ENCODE measurements around the gene TMC2. TPM values are rescaled to one million over a fixed set of nuclear protein-coding genes. Genes with fewer than 3 reads are reported as not detected.
A peak's percentile ranks its signal among the peaks of the same experiment; 100 is the strongest.
"Not testable (repeated sequence)": the region's sequence is repeated elsewhere in the genome, so short reads cannot be mapped to it uniquely, and the experiment has no call there.

Gene TMC2
- total RNA-seq, 2 experiments from 2014 or later, result not detected

DNA sequence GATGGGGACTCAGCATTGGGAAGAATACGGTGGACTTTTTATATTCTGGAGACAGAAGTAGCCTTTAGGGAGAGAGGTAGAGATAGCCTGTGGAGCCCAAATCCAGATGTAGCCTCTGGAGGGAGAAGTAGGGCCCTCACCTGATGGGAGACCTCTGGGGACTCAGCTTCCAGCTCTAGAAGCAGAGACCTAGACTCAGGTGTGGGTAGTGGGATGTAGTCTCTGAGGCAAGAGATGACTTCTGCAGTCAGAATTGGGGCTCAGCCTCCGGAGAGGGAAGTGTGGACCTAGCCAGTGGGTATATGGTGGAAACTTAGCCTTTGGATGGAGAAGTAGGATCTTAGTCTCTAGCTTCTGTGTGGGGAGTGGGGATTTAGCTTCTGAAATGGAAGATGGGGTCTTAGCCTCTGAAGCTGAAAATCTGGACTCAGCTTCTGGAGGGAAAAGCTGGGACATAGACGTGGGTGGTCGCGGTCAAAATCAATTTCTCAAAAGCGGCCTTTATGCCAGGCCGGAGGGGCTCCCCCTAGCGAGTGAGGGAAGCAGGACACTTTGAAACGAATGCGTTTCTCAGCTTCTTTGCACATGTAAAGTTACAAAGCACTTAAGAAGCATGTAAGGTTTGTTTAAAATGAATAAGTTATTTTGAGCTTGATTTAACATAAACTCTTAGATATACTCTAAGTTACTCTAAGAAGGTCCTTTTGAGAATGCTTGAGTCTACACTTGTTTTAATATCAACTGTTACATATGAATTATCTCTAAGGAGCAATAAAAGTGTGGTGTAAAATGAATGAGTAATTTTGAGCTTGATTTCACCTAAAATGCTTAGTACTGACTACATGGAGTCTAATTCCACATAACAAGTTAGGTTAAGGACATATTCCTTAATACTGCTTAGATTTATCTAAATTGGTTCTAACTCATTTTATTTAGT, 14.7 kb upstream of the TMC2 start:
- ChIA-PET CTCF (interaction anchor here (0.7 to 6.6 kb wide), 53 partner anchors 10 to 330 kb away, joined by 3 to 147 read pairs (median 4); partner anchors contain the start of genes NOP56, SNRPB, TGM6 and ZNF343), POLR2A (interaction anchor here (0.6 to 3.5 kb wide), 8 partner anchors 13 to 131 kb away, joined by 3 to 23 read pairs (median 3); partner anchors contain the start of genes NOP56 and SNRPB)
- intact Hi-C loops (cut with micrococcal nuclease), result loop anchor here (10.0 kb wide), 1 partner anchor 123 kb away; no protein-coding TSS in a partner anchor
- Mint-ChIP-seq H3K27me3 (peaks cover 6% of the 10 kb centered on the region), H3K27ac (no peak overlapping the region), H3K4me1 (ENCODE audit: low read depth) (peaks cover 7% of the 10 kb centered on the region), H3K4me3 (no peak overlapping the region), H3K36me3 (ENCODE audit: low read depth) (no peaks in the 10 kb centered on the region), H3K9me3 (no peaks in the 10 kb centered on the region)
- DNase-seq, result peak; percentile 75
- no peak for ATAC-seq
- TF ChIP-seq, protein P1, sequence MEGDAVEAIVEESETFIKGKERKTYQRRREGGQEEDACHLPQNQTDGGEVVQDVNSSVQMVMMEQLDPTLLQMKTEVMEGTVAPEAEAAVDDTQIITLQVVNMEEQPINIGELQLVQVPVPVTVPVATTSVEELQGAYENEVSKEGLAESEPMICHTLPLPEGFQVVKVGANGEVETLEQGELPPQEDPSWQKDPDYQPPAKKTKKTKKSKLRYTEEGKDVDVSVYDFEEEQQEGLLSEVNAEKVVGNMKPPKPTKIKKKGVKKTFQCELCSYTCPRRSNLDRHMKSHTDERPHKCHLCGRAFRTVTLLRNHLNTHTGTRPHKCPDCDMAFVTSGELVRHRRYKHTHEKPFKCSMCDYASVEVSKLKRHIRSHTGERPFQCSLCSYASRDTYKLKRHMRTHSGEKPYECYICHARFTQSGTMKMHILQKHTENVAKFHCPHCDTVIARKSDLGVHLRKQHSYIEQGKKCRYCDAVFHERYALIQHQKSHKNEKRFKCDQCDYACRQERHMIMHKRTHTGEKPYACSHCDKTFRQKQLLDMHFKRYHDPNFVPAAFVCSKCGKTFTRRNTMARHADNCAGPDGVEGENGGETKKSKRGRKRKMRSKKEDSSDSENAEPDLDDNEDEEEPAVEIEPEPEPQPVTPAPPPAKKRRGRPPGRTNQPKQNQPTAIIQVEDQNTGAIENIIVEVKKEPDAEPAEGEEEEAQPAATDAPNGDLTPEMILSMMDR (IDR thresholded peaks at IDR 0.05), result peak; percentile 80

DNA sequence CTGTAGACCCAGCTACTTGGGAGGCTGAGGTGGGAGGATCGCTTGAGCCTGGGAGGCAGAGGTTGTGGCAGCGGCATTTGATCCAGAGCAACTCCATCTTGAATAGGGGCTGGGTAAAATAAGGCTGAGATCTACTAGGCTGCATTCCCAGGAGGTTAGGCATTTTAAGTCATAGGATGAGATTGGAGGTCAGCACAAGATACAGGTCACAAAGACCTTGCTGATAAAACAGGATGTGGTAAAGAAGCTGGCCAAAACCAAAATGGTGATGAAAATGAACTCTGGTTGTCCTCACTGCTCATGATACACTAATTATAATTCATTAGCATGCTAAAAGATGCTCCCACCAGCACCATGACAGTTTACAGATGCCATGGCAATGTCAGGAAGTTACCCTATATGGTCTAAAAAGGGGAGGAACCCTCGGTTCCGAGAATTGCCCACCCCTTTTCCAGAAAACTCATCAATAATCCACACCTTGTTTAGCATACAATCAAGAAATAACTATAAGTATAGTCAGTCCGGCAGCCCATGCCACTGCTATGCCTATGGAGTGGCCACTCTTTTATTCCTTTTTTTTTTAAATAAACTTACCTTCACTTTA, 13.4 kb upstream of the TMC2 start:
- H3K36me3 Mint-ChIP-seq (ENCODE audit: low read depth); H3K4me3 Mint-ChIP-seq; H3K27me3 Mint-ChIP-seq; ATAC-seq; H3K4me1 Mint-ChIP-seq (ENCODE audit: low read depth); H3K27ac Mint-ChIP-seq; H3K9me3 Mint-ChIP-seq: not testable (repeated sequence)
- POLR2A ChIA-PET, result interaction anchor here (1.2 to 3.5 kb wide), 5 partner anchors 53 to 129 kb away, joined by 3 to 23 read pairs (median 5); partner anchors contain the start of genes NOP56 and SNRPB
- intact Hi-C loops (cut with micrococcal nuclease), result loop anchor here (10.0 kb wide), 1 partner anchor 122 kb away; no protein-coding TSS in a partner anchor
- peak; percentile 48 for DNase-seq
- CTCF ChIA-PET, result interaction anchor here (0.9 to 6.6 kb wide), 29 partner anchors 9 to 329 kb away, joined by 3 to 147 read pairs (median 8); partner anchors contain the start of genes NOP56, SNRPB and ZNF343

DNA sequence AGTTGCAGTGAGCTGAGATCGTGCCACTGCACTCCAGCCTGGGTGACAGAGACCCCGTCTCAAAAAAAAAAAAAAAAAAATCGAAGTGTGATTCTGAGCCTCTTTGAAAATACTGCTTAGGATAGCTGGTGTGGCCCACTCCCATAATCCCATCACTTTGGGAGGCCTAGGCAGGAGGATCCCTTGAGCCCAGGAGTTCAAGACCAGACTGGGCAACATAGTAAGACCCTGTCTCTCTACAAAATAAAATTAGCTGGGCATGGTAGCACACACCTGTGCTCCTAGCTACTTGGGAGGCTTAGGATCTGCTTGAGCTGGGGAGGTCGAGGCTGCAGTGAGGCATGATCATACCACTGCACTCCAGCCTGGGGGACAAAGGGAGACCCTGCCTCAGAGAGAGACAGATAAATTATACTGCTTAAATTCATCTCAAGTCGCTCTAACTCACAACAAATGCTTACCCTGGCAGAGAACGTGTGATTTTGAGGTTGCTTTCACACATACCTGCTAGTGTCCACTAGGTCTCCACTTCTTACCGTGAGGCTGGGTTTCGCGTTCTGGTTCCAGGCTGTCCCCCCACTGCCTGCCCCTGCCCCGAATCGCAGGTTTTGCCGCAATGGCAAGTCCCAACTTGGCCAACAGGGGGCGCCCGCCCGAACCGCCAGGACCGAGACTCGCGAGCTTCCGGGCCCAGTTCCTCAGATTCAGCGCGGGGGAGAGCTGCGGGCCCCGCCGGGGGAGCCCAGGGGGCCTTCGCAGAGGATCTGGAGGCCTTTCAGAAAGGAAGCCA, 12.3 kb upstream of the TMC2 start:
- Mint-ChIP-seq H3K27me3 (peaks cover 6% of the 10 kb centered on the region), H3K4me1 (ENCODE audit: low read depth) (peaks cover 7% of the 10 kb centered on the region), H3K4me3 (peak overlapping the region; percentile 74), H3K9me3 (no peaks in the 10 kb centered on the region), H3K36me3 (ENCODE audit: low read depth) (no peaks in the 10 kb centered on the region), H3K27ac (peak overlapping the region; percentile 86)
- TF ChIP-seq, protein P1 (IDR thresholded peaks at IDR 0.05), result peak; percentile 84
- ChIA-PET CTCF (interaction anchor here (0.6 to 6.6 kb wide), 22 partner anchors 10 to 220 kb away, joined by 3 to 147 read pairs (median 4); partner anchors contain the start of genes IDH3B, NOP56, SNRPB and ZNF343), POLR2A (interaction anchor here (0.7 to 2.1 kb wide), 7 partner anchors 11 to 271 kb away, joined by 3 to 17 read pairs (median 4); partner anchors contain the start of genes NOP56, SNRPB and ZNF343)
- peak; percentile 68 for ATAC-seq
- intact Hi-C loops (cut with micrococcal nuclease), result loop anchor here (10.0 kb wide), 1 partner anchor 121 kb away; no protein-coding TSS in a partner anchor
- DNase-seq, result peak; percentile 93

DNA sequence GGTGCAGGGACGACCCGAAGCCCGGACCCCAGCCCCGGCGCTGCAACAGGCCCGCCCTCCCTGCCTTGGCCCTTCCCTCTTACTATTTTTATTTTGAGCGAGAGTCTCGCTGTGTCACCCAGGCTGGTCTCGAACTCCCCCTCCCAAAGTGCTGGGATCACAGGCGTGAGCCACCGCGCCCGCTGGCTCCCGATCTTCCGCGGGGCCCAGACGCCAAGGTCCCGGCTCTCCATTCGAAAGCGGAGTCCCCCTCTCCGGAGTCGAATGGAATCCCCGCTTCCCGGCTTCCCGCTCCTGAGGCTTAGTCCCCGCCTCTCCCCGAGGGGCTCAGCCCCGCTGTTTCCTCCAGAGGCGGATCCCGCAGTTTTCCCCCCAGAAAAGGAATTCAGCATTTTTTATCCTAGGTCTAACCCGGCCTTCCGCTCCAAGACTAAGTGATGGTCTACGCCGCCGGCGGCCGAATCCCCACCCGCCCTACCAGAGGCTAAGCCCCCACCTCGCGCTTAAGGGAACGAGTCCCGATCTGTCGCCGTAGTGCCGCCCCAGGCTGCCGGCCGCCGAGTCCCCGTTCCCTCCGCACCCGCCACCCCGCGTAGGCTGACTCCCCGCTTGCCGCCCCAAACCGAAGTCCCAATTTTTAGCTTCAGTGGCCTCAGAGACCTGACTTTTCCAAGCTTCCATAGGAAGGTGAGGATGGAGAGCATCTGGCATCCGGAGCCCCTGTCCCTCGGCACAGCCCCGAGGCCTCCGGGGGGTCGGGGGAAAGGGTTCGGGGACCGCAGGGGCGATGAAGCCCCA, 11.5 kb upstream of the TMC2 start:
- Mint-ChIP-seq H3K27me3 (peaks cover 6% of the 10 kb centered on the region), H3K27ac (peak overlapping the region; percentile 86), H3K4me1 (ENCODE audit: low read depth) (peaks cover 10% of the 10 kb centered on the region), H3K9me3 (no peaks in the 10 kb centered on the region), H3K36me3 (ENCODE audit: low read depth) (no peaks in the 10 kb centered on the region), H3K4me3 (peak overlapping the region; percentile 74)
- intact Hi-C loops (cut with micrococcal nuclease), result loop anchor here (10.0 kb wide), 1 partner anchor 120 kb away; no protein-coding TSS in a partner anchor
- ChIA-PET CTCF (interaction anchor here (0.6 to 6.6 kb wide), 21 partner anchors 10 to 219 kb away, joined by 3 to 147 read pairs (median 4); partner anchors contain the start of genes IDH3B, NOP56, SNRPB and ZNF343), POLR2A (interaction anchor here (0.9 to 2.1 kb wide), 6 partner anchors 10 to 128 kb away, joined by 3 to 17 read pairs (median 4); partner anchors contain the start of genes NOP56, SNRPB and ZNF343)
- peak; percentile 51 for DNase-seq
- TF ChIP-seq, protein P1 (IDR thresholded peaks at IDR 0.05), result no peak
- peak; percentile 41 for ATAC-seq

DNA sequence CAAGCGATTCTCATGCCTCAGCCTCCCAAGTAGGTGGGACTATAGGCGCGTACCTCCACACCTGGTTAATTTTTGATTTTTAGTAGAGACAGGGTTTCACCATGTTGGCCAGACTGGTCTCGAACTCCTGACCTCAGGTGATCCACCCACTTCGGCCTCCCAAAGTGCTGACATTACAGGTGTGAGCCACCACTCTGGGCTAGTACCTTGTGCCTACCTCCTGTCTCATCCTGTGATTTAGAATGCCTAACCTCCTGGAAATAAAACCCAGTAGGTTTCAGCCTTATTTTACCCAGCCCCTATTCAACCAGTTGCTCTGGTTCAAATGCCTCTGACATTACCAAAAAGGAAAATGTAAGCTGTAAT, 10.2 kb upstream of the TMC2 start:
- intact Hi-C loops (cut with micrococcal nuclease), result loop anchor here (10.0 kb wide), 1 partner anchor 119 kb away; no protein-coding TSS in a partner anchor
- POLR2A ChIA-PET, result interaction anchor here (1.3 to 3.2 kb wide), 3 partner anchors 57 to 424 kb away, joined by 3 to 11 read pairs (median 7); partner anchors contain the start of gene NOP56
- ATAC-seq, result not testable (repeated sequence)

More for the DNA sequence above, 10.2 kb upstream of the TMC2 start:
- H3K9me3 Mint-ChIP-seq; H3K4me3 Mint-ChIP-seq; H3K36me3 Mint-ChIP-seq (ENCODE audit: low read depth); H3K27me3 Mint-ChIP-seq; DNase-seq; H3K27ac Mint-ChIP-seq; CTCF ChIA-PET: not testable (repeated sequence)
- H3K4me1 Mint-ChIP-seq (ENCODE audit: low read depth), result peaks cover 15% of the 10 kb centered on the region

All from activated CD8-positive, alpha-beta T cell treated with anti-CD3 and anti-CD28 coated beads for 36 hours (primary cell).